Measurements from ENCODE around the gene PHC3. TPM values are rescaled to one million over a fixed set of nuclear protein-coding genes. Genes with fewer than 3 reads are reported as not detected.

The PHC3 gene
- polyA plus RNA-seq, 1 donor (not counting 4 experiments of a cell fraction or from before 2014, with no cell fraction given): 32.2 TPM

DNA sequence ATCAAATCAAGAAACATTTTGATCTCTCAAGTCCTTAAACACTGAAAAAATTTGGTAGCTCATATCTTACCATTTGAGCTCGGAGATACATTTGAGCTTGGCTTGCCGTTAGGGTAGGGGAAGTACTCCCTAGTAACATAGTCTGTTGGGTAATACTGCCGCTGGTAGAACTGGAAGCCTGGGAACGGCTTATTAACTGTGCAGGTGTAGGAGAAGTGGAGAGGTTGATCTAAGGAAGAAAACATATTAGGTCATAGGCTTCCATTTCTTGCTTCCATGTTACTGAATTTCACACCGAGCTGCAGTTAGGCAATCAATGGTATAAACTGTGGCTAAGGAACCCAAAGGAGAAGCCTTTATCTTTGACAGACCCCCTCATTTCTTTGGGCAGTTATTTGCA lies 32.5 kb downstream of the PHC3 start:
- Histone ChIP-seq H2AFZ (ENCODE audit: control insufficient read depth, low read length) (no peak overlapping the region), H3K9me3 (ENCODE audit: control insufficient read depth, low read depth, low read length) (no peaks in the 10 kb centered on the region), H3K4me2 (ENCODE audit: control insufficient read depth, extremely low read depth, insufficient read depth, low read depth, low read length) (no peak overlapping the region), H3K9me1 (ENCODE audit: control insufficient read depth, extremely low read depth, insufficient read depth, low read length) (no peaks in the 10 kb centered on the region), H3K79me2 (ENCODE audit: control insufficient read depth, insufficient read depth, low read length) (peaks cover 35% of the 10 kb centered on the region), H3K36me3 (ENCODE audit: control insufficient read depth in 2 of 2, extremely low read depth in 1 of 2, insufficient read depth in 2 of 2, low read length in 2 of 2) (peaks cover 0 to 10% of the 10 kb centered on the region in 2 experiments), H3K4me1 (ENCODE audit: control insufficient read depth, extremely low read depth, insufficient read depth, low read length) (no peaks in the 10 kb centered on the region), H3K27me3 (ENCODE audit: control insufficient read depth, extremely low read depth, insufficient read depth, low read length) (no peaks in the 10 kb centered on the region), H4K20me1 (ENCODE audit: control insufficient read depth, extremely low read depth, insufficient read depth, low read length) (peaks cover 2% of the 10 kb centered on the region), H3K9ac (ENCODE audit: control insufficient read depth, extremely low read depth, insufficient read depth, low read length) (no peak overlapping the region), H3K4me3 (ENCODE audit: control insufficient read depth in 2 of 3, extremely low read depth in 1 of 3, insufficient read depth in 2 of 3, low read depth in 1 of 3, low read length in 3 of 3) (no peak overlapping the region), H3K27ac (ENCODE audit: control insufficient read depth, insufficient read depth, low read length) (no peak overlapping the region)
- TF ChIP-seq EZH2 (IDR thresholded peaks at IDR 0.05; ENCODE audit: low read length): no peak
- TF ChIP-seq, protein P1, sequence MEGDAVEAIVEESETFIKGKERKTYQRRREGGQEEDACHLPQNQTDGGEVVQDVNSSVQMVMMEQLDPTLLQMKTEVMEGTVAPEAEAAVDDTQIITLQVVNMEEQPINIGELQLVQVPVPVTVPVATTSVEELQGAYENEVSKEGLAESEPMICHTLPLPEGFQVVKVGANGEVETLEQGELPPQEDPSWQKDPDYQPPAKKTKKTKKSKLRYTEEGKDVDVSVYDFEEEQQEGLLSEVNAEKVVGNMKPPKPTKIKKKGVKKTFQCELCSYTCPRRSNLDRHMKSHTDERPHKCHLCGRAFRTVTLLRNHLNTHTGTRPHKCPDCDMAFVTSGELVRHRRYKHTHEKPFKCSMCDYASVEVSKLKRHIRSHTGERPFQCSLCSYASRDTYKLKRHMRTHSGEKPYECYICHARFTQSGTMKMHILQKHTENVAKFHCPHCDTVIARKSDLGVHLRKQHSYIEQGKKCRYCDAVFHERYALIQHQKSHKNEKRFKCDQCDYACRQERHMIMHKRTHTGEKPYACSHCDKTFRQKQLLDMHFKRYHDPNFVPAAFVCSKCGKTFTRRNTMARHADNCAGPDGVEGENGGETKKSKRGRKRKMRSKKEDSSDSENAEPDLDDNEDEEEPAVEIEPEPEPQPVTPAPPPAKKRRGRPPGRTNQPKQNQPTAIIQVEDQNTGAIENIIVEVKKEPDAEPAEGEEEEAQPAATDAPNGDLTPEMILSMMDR (optimal IDR thresholded peaks at IDR 0.05 in 1 of 3, IDR thresholded peaks at IDR 0.05 in 1 of 3, conservative IDR thresholded peaks at IDR 0.05 in 1 of 3; ENCODE audit: extremely low read depth in 1 of 3, insufficient read depth in 2 of 3, low read length in 3 of 3): no peak
- dilution Hi-C loops (cut with MboI; ENCODE audit: extremely low pct_ligation_motif_present, low sequenced_read_pairs): no loop called here
- no peak for FAIRE-seq
- DNase-seq (ENCODE audit: low read depth, low spot score): no peak

DNA sequence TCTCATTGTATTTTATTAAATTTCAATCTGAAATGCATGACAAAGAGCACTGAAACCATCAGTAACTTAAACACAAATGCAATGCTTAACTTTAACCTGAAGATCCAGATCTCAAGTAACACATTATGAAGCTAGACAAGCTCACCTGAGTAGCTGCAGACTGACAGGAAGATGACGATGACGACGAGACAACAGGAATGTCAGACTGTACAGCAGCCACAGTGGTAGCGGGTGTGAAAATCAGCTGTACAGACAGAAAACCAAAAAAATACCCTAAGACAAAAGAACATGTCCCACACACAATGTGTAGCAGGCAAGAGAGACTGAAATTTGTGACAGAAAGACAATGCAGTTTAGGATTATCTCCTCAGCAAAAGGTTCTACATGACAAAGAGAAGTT lies 36.3 kb downstream of the PHC3 start:
- no peaks in the 10 kb centered on the region for H4K20me1 ChIP-seq (ENCODE audit: control insufficient read depth, extremely low read depth, insufficient read depth, low read length)
- no peak overlapping the region for H3K27ac ChIP-seq (ENCODE audit: control insufficient read depth, insufficient read depth, low read length)
- no peak overlapping the region for H3K9ac ChIP-seq (ENCODE audit: control insufficient read depth, extremely low read depth, insufficient read depth, low read length)
- H3K36me3 ChIP-seq (ENCODE audit: control insufficient read depth in 2 of 2, extremely low read depth in 1 of 2, insufficient read depth in 2 of 2, low read length in 2 of 2): peaks cover 0 to 8% of the 10 kb centered on the region in 2 experiments
- dilution Hi-C loops (cut with MboI; ENCODE audit: extremely low pct_ligation_motif_present, low sequenced_read_pairs): no loop called here
- DNase-seq (ENCODE audit: low read depth, low spot score): no peak
- no peak overlapping the region for H2AFZ ChIP-seq (ENCODE audit: control insufficient read depth, low read length)
- H3K4me2 ChIP-seq (ENCODE audit: control insufficient read depth, extremely low read depth, insufficient read depth, low read depth, low read length): no peak overlapping the region
- H3K9me1 ChIP-seq (ENCODE audit: control insufficient read depth, extremely low read depth, insufficient read depth, low read length): no peaks in the 10 kb centered on the region
- no peak overlapping the region for H3K4me3 ChIP-seq (ENCODE audit: control insufficient read depth in 2 of 3, extremely low read depth in 1 of 3, insufficient read depth in 2 of 3, low read depth in 1 of 3, low read length in 3 of 3)
- TF ChIP-seq, protein P1 (optimal IDR thresholded peaks at IDR 0.05 in 1 of 3, IDR thresholded peaks at IDR 0.05 in 1 of 3, conservative IDR thresholded peaks at IDR 0.05 in 1 of 3; ENCODE audit: extremely low read depth in 1 of 3, insufficient read depth in 2 of 3, low read length in 3 of 3): no peak
- TF ChIP-seq EZH2 (IDR thresholded peaks at IDR 0.05; ENCODE audit: low read length): no peak
- no peak for FAIRE-seq
- no peaks in the 10 kb centered on the region for H3K27me3 ChIP-seq (ENCODE audit: control insufficient read depth, extremely low read depth, insufficient read depth, low read length)
- no peaks in the 10 kb centered on the region for H3K4me1 ChIP-seq (ENCODE audit: control insufficient read depth, extremely low read depth, insufficient read depth, low read length)
- no peaks in the 10 kb centered on the region for H3K9me3 ChIP-seq (ENCODE audit: control insufficient read depth, low read depth, low read length)
- peaks cover 15% of the 10 kb centered on the region for H3K79me2 ChIP-seq (ENCODE audit: control insufficient read depth, insufficient read depth, low read length)

Measured in keratinocyte (primary cell).